ENCODE data around the gene TLR8.
A peak's percentile ranks its signal among the peaks of the same experiment; 100 is the strongest.

Gene TLR8

GRCh38 chrX:12946406-12946805 is 40.0 kb downstream of the TLR8 start:
- no peak overlapping the region for H3K4me3 ChIP-seq (ENCODE audit: low read depth, low read length)
- no peak for TF ChIP-seq CTCF (IDR thresholded peaks at IDR 0.05; ENCODE audit: low read depth, low read length)

DNA sequence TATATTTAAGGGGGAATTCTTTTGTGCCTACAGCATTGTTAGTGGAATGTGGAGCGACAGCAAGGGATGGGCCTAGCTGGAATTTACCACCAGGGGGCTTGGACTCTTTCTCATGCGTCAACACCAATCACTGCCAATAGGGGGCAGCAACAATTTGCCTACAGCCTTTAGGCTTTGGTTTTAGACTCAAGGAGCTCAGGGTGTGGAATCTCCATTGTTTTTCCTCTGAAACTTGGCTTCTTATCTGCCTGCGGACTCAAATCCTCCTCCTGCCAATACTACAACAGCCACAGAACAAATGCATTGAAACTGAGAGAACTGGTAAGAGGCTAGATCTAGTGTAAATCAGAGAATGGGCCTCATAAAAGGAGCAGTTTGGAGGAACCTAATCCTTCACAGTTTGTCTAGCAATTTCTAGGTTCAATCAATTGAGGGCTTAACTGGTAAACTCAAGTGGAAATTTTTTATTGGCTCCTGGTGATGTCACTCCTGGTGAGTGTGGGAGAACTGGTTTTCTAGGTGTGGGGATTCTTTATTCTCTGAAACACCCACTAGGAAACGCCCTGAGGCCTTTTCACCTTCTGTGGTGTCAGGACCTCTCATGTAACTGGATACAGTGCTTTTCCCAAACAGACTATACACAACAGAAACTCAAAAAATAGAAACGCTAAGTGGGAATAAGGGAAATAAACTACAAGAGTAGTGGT is 40.6 kb downstream of the TLR8 start:
- peak; percentile 98 for TF ChIP-seq CTCF (IDR thresholded peaks at IDR 0.05; ENCODE audit: low read depth, low read length)
- H3K4me3 ChIP-seq (ENCODE audit: low read depth, low read length), result no peak overlapping the region

DNA sequence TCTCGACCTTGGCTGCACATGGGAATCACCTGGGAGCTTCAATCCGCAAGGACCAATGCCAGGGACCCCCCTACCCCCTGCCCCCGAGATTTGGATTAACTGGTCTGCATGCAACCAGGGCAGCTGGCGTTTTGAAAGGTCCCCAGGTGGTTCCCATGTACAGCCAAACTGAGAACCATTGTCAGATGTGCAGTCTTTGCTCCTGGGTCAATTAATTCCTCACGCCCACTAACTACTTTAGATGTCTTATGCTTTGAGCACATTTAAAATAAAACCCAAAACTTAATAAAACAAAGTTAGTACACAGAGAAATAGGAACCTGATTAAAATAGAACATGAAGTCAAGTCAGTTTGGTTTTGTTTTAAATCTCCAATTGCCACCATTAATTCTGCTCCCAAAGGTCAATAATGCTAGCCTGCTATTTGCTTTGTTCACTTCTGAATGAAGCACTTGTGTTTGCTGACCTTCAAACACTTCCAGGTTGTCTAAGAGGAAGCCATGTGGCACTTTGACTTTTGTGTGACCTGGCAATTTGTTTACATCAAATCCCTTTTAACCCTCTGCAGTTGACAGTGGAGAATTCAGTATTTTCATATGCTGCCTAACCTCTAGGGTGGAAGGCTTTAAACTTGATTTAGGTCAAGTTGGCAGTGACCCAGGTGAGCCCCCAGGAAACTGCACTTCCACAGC is 41.3 kb downstream of the TLR8 start:
- TF ChIP-seq CTCF (IDR thresholded peaks at IDR 0.05; ENCODE audit: low read depth, low read length), result no peak

DNA sequence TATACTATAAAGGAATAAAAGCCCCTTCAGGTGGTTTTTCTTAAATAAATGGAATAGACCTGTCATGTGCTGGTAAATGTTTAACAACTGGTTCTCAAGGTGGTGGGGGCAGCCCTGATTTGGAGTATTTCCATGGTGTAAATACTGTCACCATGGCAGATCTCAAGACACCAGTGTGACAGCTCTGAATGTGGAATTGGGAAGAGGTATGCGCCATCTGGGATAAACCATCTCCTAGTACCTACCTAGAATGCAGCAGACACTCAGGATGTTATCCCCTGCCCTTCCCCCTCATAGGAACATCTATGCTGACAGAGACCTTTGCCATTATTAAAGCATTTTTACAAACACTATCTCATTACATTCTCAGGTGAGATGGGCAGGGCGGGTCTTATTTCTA is 42.1 kb downstream of the TLR8 start:
- H3K4me3 ChIP-seq (ENCODE audit: low read depth, low read length), result no peak overlapping the region
- TF ChIP-seq CTCF (IDR thresholded peaks at IDR 0.05; ENCODE audit: low read depth, low read length), result no peak

More for the DNA sequence above, 41.3 kb downstream of the TLR8 start:
- H3K4me3 ChIP-seq (ENCODE audit: low read depth, low read length), result no peak overlapping the region

DNA sequence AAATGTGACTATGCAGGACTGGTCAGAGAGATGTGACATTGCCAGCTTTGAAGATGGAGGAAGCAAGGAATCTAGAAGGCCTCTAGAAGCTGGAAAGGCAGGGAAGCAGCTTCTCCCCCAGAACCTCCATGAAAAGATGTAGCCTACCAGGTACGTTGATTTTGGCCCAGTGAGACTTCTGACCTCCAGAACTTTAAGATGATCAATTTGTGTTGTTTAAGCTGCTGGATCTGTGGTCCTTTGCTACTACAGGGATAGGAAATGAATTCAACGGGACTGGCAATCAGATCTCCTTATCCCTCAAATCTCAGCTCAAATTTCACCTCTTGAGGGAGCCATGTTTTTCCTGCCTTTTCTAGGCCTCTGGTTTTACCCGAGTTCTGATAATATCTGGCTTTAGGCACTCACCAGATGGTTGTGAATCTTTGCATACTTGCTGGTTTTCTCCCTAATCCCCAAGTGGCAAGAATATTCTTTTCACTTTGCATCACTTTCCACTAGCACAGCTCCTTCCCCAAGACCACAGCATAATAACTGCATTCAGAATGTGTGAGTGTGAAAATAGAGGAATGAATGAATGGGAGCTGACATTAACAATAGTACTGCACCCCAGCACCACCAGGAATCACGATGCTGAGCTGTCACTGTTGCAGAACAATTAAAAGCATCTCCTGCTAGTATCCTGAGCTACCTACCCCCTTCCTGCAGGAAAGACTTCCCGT is 42.9 kb downstream of the TLR8 start:
- TF ChIP-seq CTCF (IDR thresholded peaks at IDR 0.05; ENCODE audit: low read depth, low read length), result no peak
- H3K4me3 ChIP-seq (ENCODE audit: low read depth, low read length), result no peak overlapping the region

GRCh38 chrX:12949927-12950656 is 43.7 kb downstream of the TLR8 start:
- H3K4me3 ChIP-seq (ENCODE audit: low read depth, low read length), result no peak overlapping the region

More at GRCh38 chrX:12949927-12950656, 43.7 kb downstream of the TLR8 start:
- TF ChIP-seq CTCF (IDR thresholded peaks at IDR 0.05; ENCODE audit: low read depth, low read length), result no peak
